Stomach (tissue), 9 donors: Measurements from ENCODE around the gene DCX. TPM values are rescaled to one million over a fixed set of nuclear protein-coding genes. Genes with fewer than 3 reads are reported as not detected.

ENCODE experiments used
- DNase-seq, 2 donors: peaks; one replicate each; pipeline versions ENCODE4 v3.0.0 to v3.0.0-alpha.2; 2013 to 2019
- H3K27ac ChIP-seq, 5 donors: fragments of 200-600 bp in 4 of 5; sonication (generic) in 4 of 5; one replicate each; pipeline ENCODE4 v1.5.1; 2013 to 2019; ENCODE audit warnings: mild to moderate bottlenecking in 1 of 5, moderate library complexity in 1 of 5
- H3K27me3 ChIP-seq, 3 donors: fragments of 200-600 bp; sonication (generic); one replicate each; pipeline ENCODE4 v1.5.1; 2017 to 2019; ENCODE audit warnings: mixed run types in 1 of 3
- H3K36me3 ChIP-seq, 4 donors: fragments of 200-600 bp; sonication (generic); 1 replicate in 3 of 4; 2 replicates in 1 of 4; pipeline ENCODE4 v1.5.1; 2016 to 2019
- H3K4me1 ChIP-seq, 4 donors: fragments of 200-600 bp; sonication (generic); one replicate each; pipeline ENCODE4 v1.5.1; 2016 to 2019
- H3K4me3 ChIP-seq, 4 donors: fragments of 200-600 bp; sonication (generic) in 3 of 4; one replicate each; pipeline ENCODE4 v1.5.1; 2016 to 2019; ENCODE audit warnings: mild to moderate bottlenecking in 1 of 4
- H3K9me3 ChIP-seq, 4 donors: fragments of 200-600 bp; sonication (generic); one replicate each; pipeline ENCODE4 v1.5.1; 2016 to 2019
- EP300 ChIP-seq: sonication (generic); formaldehyde crosslinking; IDR thresholded peaks from one replicate; pipeline ENCODE4 v1.6.1; 2017; ENCODE audit warnings: antibody characterized with exemption
- POLR2A ChIP-seq, 4 donors: fragments of 450-650 bp; IDR thresholded peaks; one replicate each; pipeline ENCODE4 v1.6.1; 2016; ENCODE audit warnings: antibody characterized with exemption in 4 of 4, control low read depth in 2 of 4, mild to moderate bottlenecking in 1 of 4, moderate library complexity in 1 of 4
- POLR2AphosphoS5 ChIP-seq, 3 donors: sonication (generic); formaldehyde crosslinking; IDR thresholded peaks; one replicate each; pipeline ENCODE4 v1.6.1; 2016; ENCODE audit warnings: antibody characterized with exemption in 3 of 3
- WGBS, 5 donors: extraction: QIAGEN DNeasy Blood & Tissue Kit in 3 of 5; methylation state at CpG; one replicate each; pipeline versions ENCODE4 v1.1.5 to v1.1.7; 2013 to 2018; 5-methylcytosine and 5-hydroxymethylcytosine counted together
- intact Hi-C: fragments of 100-400 bp; cut with DNase I; formaldehyde crosslinking; loops from one replicate; pipeline ENCODE4 v1.15.1; 2023; ENCODE audit warnings: low total_unique reads
- polyA plus RNA-seq, 3 donors: library from polyadenylated mRNA; stranded (reverse); fragments of 200-250 nt; gene quantifications; one replicate each; pipeline ENCODE4 v1.2.3, GENCODE V29; 2013
- total RNA-seq, 5 donors: library from RNA; depleted of rRNA; stranded (reverse); fragments of >200 nt; gene quantifications; one replicate each; pipeline versions ENCODE4 v1.1.0 to v1.2.3, GENCODE V29; 2014 to 2016
- TF ChIP-seq, protein P1 (sequence below), 7 experiments: fragments of 450-650 bp in 4 of 7; fragments of 200-600 bp in 3 of 7; sonication (generic) in 3 of 7; IDR thresholded peaks; one replicate each; pipeline ENCODE4 v1.5.1; 2016 to 2019; ENCODE audit warnings: antibody characterized with exemption in 7 of 7, control low read depth in 2 of 7, mild to moderate bottlenecking in 1 of 7
- donor health status: healthy with polysubstance abuse.
- donor health status: Bipolar disorder and iron deficiency.
- donor health status: healthy.

Gene DCX
- total and polyA plus RNA-seq, 8 donors: under 0.01 to 4.0 (median 0.04) TPM; not detected in 4

DNA sequence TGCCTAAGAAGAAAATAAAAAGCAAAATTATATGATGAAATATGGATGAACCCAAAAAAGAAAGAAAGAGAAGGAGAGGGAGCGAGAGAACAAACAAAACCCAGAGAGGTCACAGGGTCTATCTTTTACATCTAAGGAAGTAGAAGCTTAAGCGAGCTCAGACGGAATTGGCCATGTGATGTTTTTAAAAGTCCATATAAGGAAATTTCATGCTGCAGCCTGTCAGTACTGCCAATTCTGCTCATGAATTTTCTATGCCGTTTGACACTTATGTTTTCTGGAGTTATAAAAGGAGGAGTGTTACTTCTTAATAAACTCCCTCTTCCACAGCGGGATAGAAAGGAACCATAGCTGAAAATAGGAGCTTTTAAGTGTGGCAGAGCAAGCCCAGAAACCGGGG, 32.9 kb upstream of the DCX start:
- TF ChIP-seq POLR2A (IDR thresholded peaks at IDR 0.05): no peak
- no peak for TF ChIP-seq EP300
- no peak for TF ChIP-seq POLR2AphosphoS5 (IDR thresholded peaks at IDR 0.05)
- TF ChIP-seq, protein P1, sequence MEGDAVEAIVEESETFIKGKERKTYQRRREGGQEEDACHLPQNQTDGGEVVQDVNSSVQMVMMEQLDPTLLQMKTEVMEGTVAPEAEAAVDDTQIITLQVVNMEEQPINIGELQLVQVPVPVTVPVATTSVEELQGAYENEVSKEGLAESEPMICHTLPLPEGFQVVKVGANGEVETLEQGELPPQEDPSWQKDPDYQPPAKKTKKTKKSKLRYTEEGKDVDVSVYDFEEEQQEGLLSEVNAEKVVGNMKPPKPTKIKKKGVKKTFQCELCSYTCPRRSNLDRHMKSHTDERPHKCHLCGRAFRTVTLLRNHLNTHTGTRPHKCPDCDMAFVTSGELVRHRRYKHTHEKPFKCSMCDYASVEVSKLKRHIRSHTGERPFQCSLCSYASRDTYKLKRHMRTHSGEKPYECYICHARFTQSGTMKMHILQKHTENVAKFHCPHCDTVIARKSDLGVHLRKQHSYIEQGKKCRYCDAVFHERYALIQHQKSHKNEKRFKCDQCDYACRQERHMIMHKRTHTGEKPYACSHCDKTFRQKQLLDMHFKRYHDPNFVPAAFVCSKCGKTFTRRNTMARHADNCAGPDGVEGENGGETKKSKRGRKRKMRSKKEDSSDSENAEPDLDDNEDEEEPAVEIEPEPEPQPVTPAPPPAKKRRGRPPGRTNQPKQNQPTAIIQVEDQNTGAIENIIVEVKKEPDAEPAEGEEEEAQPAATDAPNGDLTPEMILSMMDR (IDR thresholded peaks at IDR 0.05): no peak
- H3K27me3 ChIP-seq: peaks cover 0 to 5% (median 0%) of the 10 kb centered on the region in 3 donors

DNA sequence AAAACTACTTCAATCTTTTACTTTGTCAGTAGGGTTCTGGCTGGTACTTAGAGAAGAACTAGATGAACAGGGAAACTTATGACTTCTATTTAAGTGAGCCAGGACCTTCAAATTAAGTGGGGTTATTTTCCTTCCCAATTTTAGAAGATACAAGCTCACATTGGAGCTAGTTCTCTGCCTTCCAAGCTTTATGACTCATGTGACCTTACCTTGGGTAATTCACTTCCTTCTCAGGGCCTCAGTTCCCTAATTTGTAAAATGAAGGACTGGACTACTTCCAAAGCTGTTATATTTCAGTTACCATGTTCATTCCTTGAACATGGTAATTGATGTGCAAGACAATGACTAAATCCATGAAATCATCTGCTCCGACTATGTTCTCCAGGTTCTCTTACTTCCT, 32.0 kb upstream of the DCX start:
- intact Hi-C loops: no loop called here
- H3K27me3 ChIP-seq: peaks cover 0 to 5% (median 0%) of the 10 kb centered on the region in 3 donors
- no peaks in the 10 kb centered on the region for H3K36me3 ChIP-seq
- TF ChIP-seq POLR2A (IDR thresholded peaks at IDR 0.05): no peak
- no peaks in the 10 kb centered on the region for H3K4me1 ChIP-seq
- no peak for DNase-seq
- no peak overlapping the region for H3K4me3 ChIP-seq
- 73 to 95% (median 80%) methylated on average over 1 of the region's 1 CpG for WGBS, 5 donors
- no peak overlapping the region for H3K27ac ChIP-seq
- H3K9me3 ChIP-seq: no peaks in the 10 kb centered on the region

More for the DNA sequence above, 32.9 kb upstream of the DCX start:
- Histone ChIP-seq H3K27ac (no peak overlapping the region), H3K4me1 (no peaks in the 10 kb centered on the region), H3K36me3 (no peaks in the 10 kb centered on the region), H3K9me3 (no peaks in the 10 kb centered on the region), H3K4me3 (no peak overlapping the region)
- DNase-seq: no peak
- intact Hi-C loops: no loop called here
- 24 to 42% (median 38%) methylated on average over 6 of the region's 6 CpGs for WGBS, 5 donors

DNA sequence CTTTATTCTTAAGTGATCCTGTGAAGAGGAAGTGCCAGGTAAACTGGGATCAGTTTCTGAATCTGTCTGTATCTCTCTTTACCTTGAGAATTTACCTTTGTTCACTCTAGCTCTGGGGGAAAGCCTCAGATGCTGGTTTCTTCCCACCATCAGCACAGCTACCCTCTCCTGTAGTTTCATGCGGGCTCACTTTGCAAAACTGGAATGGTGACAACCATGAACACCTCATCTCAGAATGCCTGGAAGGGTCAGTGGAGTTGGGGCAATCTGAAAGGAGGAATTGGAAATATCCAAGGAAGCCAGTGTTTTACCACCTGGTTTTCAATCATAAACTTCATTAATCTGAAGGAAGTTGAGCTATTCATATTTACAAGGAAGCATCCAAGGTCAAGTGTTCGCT, 30.8 kb upstream of the DCX start:
- Histone ChIP-seq H3K9me3 (no peaks in the 10 kb centered on the region), H3K4me3 (no peak overlapping the region), H3K27me3 (peaks cover 0 to 2% (median 0%) of the 10 kb centered on the region in 3 donors), H3K27ac (no peak overlapping the region), H3K4me1 (no peaks in the 10 kb centered on the region), H3K36me3 (no peaks in the 10 kb centered on the region)
- WGBS, 5 donors: 79 to 95% (median 85%) methylated on average over 2 of the region's 2 CpGs
- TF ChIP-seq, protein P1 (IDR thresholded peaks at IDR 0.05): no peak
- TF ChIP-seq EP300: no peak
- no peak for TF ChIP-seq POLR2AphosphoS5 (IDR thresholded peaks at IDR 0.05)
- no peak for TF ChIP-seq POLR2A (IDR thresholded peaks at IDR 0.05)
- no peak for DNase-seq
- intact Hi-C loops: no loop called here

DNA sequence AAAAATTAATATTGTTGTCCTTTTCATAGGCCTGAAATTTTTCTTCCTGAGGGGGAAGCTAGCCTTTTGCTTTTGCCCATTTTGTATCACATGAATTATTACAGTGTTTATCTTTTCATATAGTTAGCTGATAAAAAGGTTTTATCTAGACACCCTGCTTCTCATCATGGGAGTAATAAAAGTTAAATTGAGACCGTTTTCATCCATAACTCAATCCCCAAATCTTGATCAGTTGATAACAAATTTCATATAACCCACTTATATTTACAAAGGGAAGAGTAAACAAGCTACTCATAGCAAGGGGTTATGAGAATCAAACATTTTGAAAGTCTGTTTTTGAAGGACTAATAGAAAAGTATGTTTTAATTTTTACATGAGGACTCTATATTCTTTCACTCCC, 23.5 kb upstream of the DCX start:
- no peaks in the 10 kb centered on the region for H3K4me1 ChIP-seq
- H3K9me3 ChIP-seq: no peaks in the 10 kb centered on the region
- H3K4me3 ChIP-seq: no peak overlapping the region
- TF ChIP-seq EP300 (no peak), POLR2A (IDR thresholded peaks at IDR 0.05) (no peak), POLR2AphosphoS5 (IDR thresholded peaks at IDR 0.05) (no peak)
- TF ChIP-seq, protein P1 (IDR thresholded peaks at IDR 0.05): no peak
- no peaks in the 10 kb centered on the region for H3K27me3 ChIP-seq
- WGBS, 5 donors: 23 to 45% (median 33%) methylated on average over 1 of the region's 1 CpG
- no peaks in the 10 kb centered on the region for H3K36me3 ChIP-seq
- intact Hi-C loops: no loop called here
- no peak for DNase-seq
- H3K27ac ChIP-seq: no peak overlapping the region

DNA sequence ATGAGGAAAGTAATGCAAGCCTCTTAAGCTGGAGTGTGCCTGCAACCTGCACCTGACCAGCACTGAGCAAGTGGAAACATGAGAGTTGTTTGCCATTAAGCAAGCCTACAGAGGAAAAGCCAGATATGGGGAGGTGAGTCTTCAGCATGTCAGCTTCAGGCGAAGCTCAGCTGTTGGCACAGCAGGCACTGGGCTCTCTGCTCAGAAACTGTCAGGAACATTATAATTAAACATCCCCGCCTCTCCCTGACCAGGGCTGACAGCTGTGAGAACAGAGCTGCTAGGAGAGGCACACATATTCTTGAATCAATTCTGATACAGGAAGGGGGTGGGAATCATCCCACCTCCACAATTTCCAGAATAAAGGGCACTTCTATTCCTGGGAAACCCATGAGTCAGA, 19.0 kb upstream of the DCX start:
- Histone ChIP-seq H3K9me3 (no peaks in the 10 kb centered on the region), H3K4me3 (no peak overlapping the region), H3K36me3 (no peaks in the 10 kb centered on the region), H3K27me3 (no peaks in the 10 kb centered on the region), H3K4me1 (no peaks in the 10 kb centered on the region), H3K27ac (no peak overlapping the region)
- TF ChIP-seq EP300 (no peak), POLR2AphosphoS5 (IDR thresholded peaks at IDR 0.05) (no peak), POLR2A (IDR thresholded peaks at IDR 0.05) (no peak)
- TF ChIP-seq, protein P1 (IDR thresholded peaks at IDR 0.05): no peak
- WGBS, 5 donors: 44 to 74% (median 72%) methylated on average over 2 of the region's 2 CpGs
- intact Hi-C loops: no loop called here
- no peak for DNase-seq
